Measurements from ENCODE around the gene PHACTR1.

DNA sequence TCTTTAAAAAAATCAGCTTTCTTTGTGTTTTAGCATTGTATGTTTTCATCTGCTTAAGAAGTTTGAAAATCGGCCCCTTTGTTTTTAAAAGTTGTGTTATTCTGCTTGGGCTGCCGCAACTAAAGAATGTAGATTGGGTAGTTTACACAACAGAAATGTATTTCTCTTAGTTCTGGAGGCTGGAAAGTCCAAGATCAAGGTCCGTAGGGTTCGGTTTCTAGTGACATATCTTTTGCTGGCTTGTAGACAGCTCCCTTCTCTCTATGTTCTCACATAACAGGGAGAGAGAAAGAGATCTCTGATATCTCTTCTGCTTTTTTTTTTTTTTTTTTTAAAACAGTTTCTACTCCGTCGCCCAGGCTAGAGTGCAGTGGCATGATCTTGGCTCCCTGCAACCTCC, 473.1 kb downstream of the PHACTR1 start:
- no peak for TF ChIP-seq ZNF274 (IDR thresholded peaks at IDR 0.05; ENCODE audit: borderline replicate concordance, low read depth, low read length)
- no peak for TF ChIP-seq THAP7 (CRISPR knock-in tag; IDR thresholded peaks at IDR 0.05)
- TF ChIP-seq HDAC2 (IDR thresholded peaks at IDR 0.05): no peak
